Prostate gland (tissue), 2 donors: ENCODE results near the gene XKR3.

ENCODE experiments used
- POLR2A ChIP-seq: fragments of 450-650 bp; IDR thresholded peaks from one replicate; pipeline ENCODE4 v1.6.1; 2016; ENCODE audit warnings: antibody characterized with exemption, mild to moderate bottlenecking
- POLR2AphosphoS5 ChIP-seq: sonication (generic); formaldehyde crosslinking; IDR thresholded peaks from one replicate; pipeline ENCODE4 v1.6.1; 2017; ENCODE audit warnings: antibody characterized with exemption
- TF ChIP-seq, protein P1 (sequence below), 4 experiments: fragments of 200-600 bp in 2 of 4; fragments of 450-650 bp in 2 of 4; sonication (generic) in 2 of 4; IDR thresholded peaks; 1 replicate in 3 of 4; 2 replicates in 1 of 4; pipeline ENCODE4 v1.5.1; 2016 to 2019; ENCODE audit warnings: antibody characterized with exemption in 4 of 4, mild to moderate bottlenecking in 2 of 4, moderate library complexity in 2 of 4

DNA sequence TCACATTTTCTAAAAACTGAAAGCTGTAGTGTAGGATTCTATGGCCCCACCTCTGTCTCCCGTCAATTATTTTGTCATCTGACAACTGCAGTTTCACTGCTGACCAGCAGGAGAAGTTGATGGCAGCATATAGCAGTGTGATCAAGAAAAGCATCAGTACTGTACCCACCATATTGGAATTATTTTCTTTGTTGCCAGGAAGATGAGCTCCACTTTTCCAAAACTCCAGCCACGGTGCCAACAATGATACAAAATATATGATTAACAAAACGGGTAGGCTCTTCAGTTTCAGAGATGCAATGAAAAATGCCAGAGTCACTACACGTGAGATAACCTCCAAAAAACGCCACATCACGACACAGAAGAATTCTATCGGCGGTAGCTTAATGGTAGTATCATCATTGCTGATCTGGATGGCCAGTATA, 41.3 kb downstream of the XKR3 start:
- TF ChIP-seq POLR2AphosphoS5, result no peak
- TF ChIP-seq, protein P1, sequence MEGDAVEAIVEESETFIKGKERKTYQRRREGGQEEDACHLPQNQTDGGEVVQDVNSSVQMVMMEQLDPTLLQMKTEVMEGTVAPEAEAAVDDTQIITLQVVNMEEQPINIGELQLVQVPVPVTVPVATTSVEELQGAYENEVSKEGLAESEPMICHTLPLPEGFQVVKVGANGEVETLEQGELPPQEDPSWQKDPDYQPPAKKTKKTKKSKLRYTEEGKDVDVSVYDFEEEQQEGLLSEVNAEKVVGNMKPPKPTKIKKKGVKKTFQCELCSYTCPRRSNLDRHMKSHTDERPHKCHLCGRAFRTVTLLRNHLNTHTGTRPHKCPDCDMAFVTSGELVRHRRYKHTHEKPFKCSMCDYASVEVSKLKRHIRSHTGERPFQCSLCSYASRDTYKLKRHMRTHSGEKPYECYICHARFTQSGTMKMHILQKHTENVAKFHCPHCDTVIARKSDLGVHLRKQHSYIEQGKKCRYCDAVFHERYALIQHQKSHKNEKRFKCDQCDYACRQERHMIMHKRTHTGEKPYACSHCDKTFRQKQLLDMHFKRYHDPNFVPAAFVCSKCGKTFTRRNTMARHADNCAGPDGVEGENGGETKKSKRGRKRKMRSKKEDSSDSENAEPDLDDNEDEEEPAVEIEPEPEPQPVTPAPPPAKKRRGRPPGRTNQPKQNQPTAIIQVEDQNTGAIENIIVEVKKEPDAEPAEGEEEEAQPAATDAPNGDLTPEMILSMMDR (IDR thresholded peaks at IDR 0.05), result no peak
- TF ChIP-seq POLR2A, result no peak
